Measurements from ENCODE around the gene SYNE2.
"Not testable (repeated sequence)": the region's sequence is repeated elsewhere in the genome, so short reads cannot be mapped to it uniquely, and the experiment has no call there.

SYNE2 gene

DNA sequence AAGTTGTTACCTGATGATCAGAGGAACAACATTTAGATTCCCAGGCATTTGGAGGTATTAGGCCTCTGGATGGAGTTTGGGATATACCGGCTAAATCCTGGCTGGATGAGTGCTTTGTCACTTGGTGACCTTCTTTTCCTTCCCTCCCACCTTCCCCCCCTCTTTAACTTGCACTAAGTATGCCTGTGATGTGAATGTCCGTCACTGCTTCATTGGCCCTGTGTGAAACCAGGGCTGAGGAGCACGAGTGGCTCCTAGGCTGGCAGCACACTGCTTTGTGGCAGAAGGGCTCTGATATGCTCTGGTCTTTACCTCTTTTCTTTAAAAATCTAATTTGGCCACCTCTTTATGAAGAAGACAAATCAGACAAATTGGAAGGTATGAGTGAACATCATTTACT lies 345.7 kb downstream of the SYNE2 start:
- DNase-seq = no peak

- DNase-seq = no peak
Observed at GRCh38 chr14:64200170-64200569, 347.4 kb downstream of the SYNE2 start.

DNA sequence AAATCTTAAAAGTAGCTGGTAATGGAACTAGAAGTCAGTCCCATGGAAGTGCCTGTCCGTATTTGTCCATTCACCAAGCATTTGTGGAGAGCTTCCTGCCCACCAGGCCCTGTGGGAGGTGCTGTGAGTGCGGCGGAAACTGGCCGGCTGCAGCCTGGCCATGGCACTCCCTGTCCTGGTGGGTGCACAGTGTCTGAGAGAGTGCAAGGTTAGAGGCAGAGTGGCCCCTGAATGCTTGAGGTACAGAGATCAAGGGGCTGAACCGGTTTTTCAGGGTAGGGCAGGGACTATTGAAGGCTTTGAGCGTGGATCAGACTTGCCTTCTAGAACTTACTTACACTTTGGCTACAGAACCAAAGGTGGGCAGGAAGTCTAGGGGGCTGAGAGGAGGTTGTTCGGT lies 348.5 kb downstream of the SYNE2 start:
- DNase-seq = no peak

DNA sequence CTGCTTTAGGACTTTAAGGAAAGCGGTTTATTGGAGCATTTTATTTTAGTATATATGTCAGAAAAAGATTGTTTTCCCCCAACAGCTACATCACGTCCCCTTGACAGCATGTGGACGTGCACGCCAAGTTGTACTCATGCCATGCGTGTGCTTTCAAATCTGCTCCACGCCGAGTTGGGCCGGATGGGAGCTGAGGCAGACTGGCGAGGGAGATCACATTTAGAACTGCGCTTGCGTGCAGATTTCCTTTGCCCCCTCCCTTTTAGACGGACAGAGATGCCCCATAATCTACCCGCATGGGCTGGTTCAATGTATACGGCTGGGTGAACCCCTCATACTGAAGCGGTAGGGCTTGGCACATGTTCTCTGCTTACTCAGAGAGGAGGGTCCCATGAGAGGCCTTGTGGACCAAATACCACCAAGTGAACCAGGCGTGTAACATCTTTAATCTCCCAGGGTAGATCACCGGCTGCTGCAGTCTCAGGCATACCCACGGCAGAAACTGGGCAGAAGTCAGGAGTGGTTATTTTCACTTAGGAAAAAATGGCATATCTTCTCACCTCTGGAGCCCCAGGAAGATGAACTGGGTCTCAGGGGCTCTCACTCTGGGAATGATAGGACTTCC lies 349.2 kb downstream of the SYNE2 start:
- no peak for DNase-seq

DNA sequence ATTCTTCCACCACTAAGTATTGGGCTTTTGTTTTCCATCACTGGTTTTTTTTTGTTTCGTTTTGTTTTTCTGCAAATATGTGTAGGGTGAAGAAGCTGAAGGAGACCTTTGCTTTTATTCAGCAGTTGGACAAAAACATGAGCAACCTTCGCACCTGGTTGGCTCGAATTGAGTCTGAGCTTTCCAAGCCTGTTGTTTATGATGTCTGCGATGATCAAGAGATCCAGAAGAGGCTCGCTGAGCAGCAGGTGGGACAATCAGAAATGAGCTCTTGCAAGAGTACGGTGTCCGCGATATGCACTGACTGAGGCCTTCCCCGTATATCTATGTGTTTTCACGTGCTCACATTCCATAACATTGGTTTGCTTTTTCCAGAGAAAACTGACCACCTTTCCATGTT lies 349.9 kb downstream of the SYNE2 start:
- DNase-seq = no peak

DNA sequence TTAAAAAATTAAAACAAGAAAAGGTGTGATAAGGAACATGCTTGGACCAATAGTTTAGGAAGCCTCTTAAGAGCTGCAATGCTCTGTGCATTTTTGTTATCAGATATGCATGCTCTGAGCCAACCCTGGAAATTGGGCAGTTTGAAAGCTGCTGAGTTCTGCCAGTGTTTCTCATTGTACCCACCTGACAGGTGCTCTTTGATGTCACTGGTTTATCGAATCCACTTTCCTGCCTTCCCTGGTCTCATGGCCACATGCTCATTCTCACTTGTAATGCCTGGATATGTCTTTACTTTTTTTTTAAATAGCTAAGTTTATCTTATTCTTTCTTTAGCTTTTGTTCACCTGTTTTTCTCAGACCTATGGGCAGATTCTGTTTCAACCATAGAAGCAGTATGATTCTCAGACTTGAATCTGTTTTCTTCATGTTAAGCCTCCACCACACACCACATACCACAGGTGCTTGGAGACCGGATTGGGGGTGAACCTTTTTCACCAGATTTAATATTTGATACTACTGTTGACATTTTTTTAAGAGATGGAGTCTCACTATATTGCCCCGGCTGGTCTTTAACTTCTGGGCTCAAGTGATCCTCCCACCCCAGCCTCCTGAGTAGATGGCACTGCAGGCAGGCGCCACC lies 350.7 kb downstream of the SYNE2 start:
- DNase-seq = no peak

GRCh38 chr14:64208261-64208660 lies 355.5 kb downstream of the SYNE2 start:
- no peak for DNase-seq

DNA sequence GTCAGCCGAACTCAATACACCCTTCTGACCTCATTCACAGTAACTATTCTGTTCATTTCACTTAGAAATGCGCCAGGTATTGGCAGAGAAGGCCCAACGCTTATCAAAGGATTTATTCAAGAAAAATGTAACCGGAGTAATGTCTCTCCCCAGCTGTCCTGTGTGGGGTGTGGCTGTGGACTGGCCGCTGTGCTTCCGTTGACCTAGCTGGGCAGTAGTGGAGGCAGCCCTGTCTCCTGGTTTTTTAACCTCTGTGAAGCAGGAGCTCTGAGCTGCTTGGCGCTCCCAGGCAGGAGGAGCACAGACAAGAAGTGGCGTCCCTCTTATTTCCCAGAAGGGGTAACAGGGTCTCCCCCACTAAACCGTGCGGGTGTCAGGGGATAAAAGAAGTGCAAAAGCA lies 356.2 kb downstream of the SYNE2 start:
- DNase-seq = no peak

- DNase-seq = no peak
Observed at GRCh38 chr14:64209444-64210131, 356.8 kb downstream of the SYNE2 start.

- no peak for DNase-seq
Observed at GRCh38 chr14:64210216-64210615, 357.4 kb downstream of the SYNE2 start.

GRCh38 chr14:64210912-64211311 lies 358.1 kb downstream of the SYNE2 start:
- DNase-seq = not testable (repeated sequence)

DNA sequence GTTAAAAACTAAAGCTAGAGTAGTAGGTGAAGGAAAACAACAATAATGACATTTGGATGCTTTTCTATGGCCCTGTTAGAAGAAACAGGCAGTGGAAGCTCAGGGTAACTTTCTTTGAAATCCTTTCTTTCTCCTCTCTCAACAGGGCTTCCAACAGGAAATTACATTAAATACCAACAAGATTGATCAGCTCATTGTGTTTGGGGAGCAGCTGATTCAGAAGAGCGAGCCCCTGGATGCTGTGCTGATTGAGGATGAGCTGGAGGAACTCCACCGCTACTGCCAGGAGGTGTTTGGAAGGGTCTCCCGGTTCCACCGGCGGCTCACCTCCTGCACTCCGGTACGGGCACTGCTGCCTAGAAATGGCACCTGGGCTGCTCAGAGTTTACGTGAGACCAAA lies 359.9 kb downstream of the SYNE2 start:
- no peak for DNase-seq

DNA sequence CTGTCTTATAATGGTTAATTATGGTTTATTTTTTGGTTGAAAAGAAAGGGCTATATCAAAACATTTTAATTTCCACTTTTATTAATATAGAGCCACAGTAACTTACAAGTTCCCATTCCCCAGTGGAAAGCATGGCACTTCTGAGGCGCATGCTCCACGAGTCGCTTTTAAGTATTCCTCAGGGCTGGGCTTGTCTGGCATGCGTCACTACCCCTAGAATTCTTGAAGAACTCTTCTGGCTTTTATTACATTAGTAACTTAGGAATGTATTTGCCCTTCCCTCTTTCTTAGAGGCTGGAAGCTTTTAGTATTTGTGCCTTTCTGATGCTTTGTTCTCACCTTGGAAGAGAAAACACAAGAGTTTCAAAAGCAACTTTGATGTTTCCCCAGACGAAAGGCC lies 360.3 kb downstream of the SYNE2 start:
- no peak for DNase-seq

GRCh38 chr14:64213853-64214570 lies 361.2 kb downstream of the SYNE2 start:
- DNase-seq = no peak

GRCh38 chr14:64215274-64215673 lies 362.5 kb downstream of the SYNE2 start:
- DNase-seq = no peak

DNA sequence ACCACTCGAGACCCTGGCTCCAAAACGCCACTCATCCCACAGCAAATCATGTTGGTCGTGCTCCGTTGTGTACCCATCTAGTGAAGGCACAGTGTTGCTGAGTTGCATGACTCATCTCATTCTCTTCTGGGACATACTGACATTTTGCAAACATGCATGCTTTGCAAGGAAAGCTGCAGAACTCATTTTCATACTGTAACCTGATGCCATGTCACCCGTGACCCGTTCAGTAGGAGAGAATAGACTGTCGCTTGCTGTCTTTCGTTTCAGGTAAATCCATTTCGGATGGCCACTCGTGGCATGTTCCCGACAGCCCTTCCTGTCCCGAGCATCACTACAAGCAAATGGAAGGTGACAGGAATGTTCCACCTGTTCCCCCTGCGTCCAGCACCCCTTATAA lies 363.2 kb downstream of the SYNE2 start:
- no peak for DNase-seq

DNA sequence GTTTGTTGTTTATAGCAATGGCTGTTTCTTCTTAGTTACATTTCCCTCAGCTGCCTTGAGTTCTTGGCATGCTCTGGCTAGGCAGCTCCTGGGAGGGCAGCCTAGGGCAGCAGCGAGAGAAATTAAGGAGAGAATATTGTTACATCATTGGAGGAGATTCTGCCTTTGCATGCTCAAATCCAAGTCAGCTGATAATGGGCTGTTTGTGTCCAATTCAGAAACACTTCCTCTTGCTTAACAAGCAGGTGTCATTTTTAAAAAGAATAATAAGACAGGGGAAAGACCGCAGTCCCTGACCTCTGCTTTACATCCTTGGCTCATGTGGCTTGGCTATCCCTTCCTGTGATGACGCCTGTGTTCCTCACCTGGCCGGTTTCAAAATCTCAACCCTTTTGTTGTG lies 364.5 kb downstream of the SYNE2 start:
- no peak for DNase-seq

- no peak for DNase-seq
Observed at GRCh38 chr14:64217834-64218233, 365.0 kb downstream of the SYNE2 start.

GRCh38 chr14:64218344-64219240 lies 365.8 kb downstream of the SYNE2 start:
- peak; percentile 67 for DNase-seq

DNA sequence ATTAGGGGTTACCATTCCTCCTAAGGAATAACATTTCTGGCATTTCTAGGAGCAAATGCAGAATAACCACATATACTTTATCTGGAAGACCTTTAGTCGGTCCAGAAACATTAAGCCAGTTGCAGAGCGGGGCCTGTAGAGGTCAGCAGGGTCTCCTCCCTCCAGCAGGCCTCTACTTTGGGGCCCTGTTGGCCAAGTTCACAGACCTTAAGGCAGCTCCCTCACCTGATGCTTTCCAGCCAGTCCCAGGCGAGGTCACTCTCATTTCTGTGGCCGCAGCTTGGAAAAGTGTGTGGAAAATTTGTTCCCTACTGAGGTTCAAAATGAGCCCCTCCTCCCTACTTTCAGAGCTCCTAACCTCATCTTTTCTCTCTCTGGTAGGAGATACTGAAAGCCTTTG lies 367.3 kb downstream of the SYNE2 start:
- DNase-seq = no peak

DNA sequence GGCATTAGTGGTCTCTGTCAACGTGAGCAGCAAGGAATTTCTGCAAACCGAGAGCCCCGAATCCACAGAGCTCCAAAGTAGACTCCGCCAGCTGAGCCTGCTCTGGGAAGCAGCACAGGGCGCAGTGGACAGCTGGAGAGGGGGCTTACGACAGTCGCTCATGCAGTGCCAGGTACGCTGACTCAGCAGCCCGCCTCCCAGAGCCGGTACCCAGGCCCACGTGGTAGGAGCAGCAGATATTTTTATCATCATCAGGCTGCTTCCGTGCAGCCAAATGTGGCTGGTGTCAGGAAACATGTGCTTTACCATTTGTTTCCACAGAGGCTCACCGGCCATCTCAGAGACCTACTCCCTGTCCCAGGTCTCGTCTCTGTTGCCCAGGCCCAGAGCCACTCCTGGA lies 367.7 kb downstream of the SYNE2 start:
- no peak for DNase-seq

DNA sequence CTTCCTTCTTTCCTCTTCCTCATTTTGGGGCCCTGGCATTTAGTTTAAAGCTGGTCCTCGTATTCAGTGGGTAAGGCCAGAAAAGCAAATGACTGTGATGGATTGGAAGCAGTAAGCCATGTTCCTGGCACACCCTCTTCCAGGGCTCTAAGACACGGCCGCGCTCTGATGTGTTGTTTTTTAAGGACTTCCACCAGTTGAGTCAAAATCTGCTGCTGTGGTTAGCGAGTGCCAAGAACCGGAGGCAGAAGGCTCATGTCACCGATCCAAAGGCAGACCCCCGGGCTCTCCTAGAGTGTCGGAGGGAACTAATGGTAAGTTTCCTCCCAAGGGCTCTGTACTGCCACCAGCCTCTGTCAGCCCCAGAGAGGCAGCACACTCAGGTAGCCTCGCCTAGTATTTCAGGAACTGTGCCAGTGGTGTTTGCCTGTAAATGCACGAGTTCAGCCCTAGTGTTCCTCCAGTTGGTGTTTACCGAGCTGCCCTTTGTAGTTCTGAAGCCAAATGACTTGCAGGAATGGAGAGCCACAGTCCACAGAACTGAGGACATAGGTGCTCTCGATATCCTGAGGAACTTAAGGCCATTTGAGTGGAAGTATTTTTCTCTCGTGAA lies 368.7 kb downstream of the SYNE2 start:
- no peak for DNase-seq
